ENCODE measurements around the gene P3R3URF.

P3R3URF gene

GRCh38 chr1:46193984-46194570 is 17.8 kb upstream of the P3R3URF start:
- no peak for DNase-seq (ENCODE audit: low read depth)

GRCh38 chr1:46193285-46193684 is 17.0 kb upstream of the P3R3URF start:
- no peak for DNase-seq (ENCODE audit: low read depth)

- no peak for DNase-seq (ENCODE audit: low read depth)
These were observed 15.9 kb upstream of the P3R3URF start for GRCh38 chr1:46192171-46192570.

GRCh38 chr1:46191033-46191701 is 14.9 kb upstream of the P3R3URF start:
- DNase-seq (ENCODE audit: low read depth): no peak

- no peak for DNase-seq (ENCODE audit: low read depth)
These were observed 14.3 kb upstream of the P3R3URF start for GRCh38 chr1:46190539-46190938.

- no peak for DNase-seq (ENCODE audit: low read depth)
These were observed 12.2 kb upstream of the P3R3URF start for GRCh38 chr1:46188295-46189030.

GRCh38 chr1:46187106-46187869 is 11.0 kb upstream of the P3R3URF start:
- no peak for DNase-seq (ENCODE audit: low read depth)

- DNase-seq (ENCODE audit: low read depth): no peak
These were observed 9.8 kb upstream of the P3R3URF start for GRCh38 chr1:46186076-46186475.

GRCh38 chr1:46184920-46185658 is 8.8 kb upstream of the P3R3URF start:
- DNase-seq (ENCODE audit: low read depth): peak; percentile 60

- no peak for DNase-seq (ENCODE audit: low read depth)
These were observed 7.8 kb upstream of the P3R3URF start for GRCh38 chr1:46183926-46184557.

GRCh38 chr1:46183079-46183847 is 7.0 kb upstream of the P3R3URF start:
- DNase-seq (ENCODE audit: low read depth): no peak

- no peak for DNase-seq (ENCODE audit: low read depth)
These were observed 5.3 kb upstream of the P3R3URF start for GRCh38 chr1:46181343-46182260.

- DNase-seq (ENCODE audit: low read depth): no peak
These were observed 3.9 kb upstream of the P3R3URF start for GRCh38 chr1:46180082-46180616.

- DNase-seq (ENCODE audit: low read depth): peak; percentile 53
These were observed 3.1 kb upstream of the P3R3URF start for GRCh38 chr1:46179138-46180081.

GRCh38 chr1:46175243-46175642 is 1.0 kb downstream of the P3R3URF start:
- DNase-seq (ENCODE audit: low read depth): no peak

- DNase-seq (ENCODE audit: low read depth): no peak
These were observed 1.6 kb downstream of the P3R3URF start, which contains the start of gene TSPAN1 for GRCh38 chr1:46174448-46175231. Gene TSPAN1 (plus strand): TSS chr1:46175087. CDS start chr1:46181108, 6,021 bp downstream.

- no peak for DNase-seq (ENCODE audit: low read depth)
These were observed 2.9 kb downstream of the P3R3URF start for GRCh38 chr1:46173361-46173856.
